GM12892 (cell line): ENCODE measurements around the gene SAPCD1.

ENCODE experiments used
- POLR2A ChIP-seq: IDR thresholded peaks from 2 replicates; pipeline ENCODE4 v1.6.1; 2011; ENCODE audit warnings: low read depth, low read length, control low read depth
- POLR2AphosphoS5 ChIP-seq: IDR thresholded peaks from 2 replicates; pipeline ENCODE4 v1.6.1; 2011; ENCODE audit warnings: low read depth, low read length, control low read depth

DNA sequence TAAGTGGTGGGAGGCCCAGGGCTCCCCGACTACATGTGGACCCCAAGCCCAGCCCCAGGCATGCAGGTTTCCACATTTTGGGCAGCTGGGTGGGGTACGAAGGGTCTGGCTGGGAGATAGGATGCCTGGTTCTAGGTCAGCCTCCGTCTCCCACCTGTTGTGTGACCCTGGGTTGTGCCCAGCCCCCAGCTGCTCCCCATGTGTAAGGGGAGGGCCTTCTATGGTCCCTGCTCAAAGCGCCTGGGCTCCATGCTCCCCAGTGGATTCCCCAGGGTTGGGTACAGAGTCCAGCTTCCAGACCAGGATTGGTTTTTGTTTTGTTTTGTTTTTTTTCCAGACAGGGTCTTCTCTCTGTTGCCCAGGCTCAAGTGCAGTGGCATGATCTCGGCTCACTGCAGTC lies 15.7 kb downstream of the SAPCD1 start:
- TF ChIP-seq POLR2A: no peak
- no peak for TF ChIP-seq POLR2AphosphoS5
